CD4-positive, CD25-positive, alpha-beta regulatory T cell (primary cell): ENCODE results near the gene GNAT2. TPM values are rescaled to one million over a fixed set of nuclear protein-coding genes. Genes with fewer than 3 reads are reported as not detected.

Source experiments
- ATAC-seq, 2 donors: fragments of 150-1000 bp; cut with Tn5 transposase; one replicate each; pipeline ENCODE4 v1.10.0; 2021; ENCODE audit warnings: low read depth in 2 of 2, moderate number of reproducible peaks in 2 of 2, moderate library complexity in 1 of 2
- DNase-seq, 3 donors: peaks; one replicate each; pipeline versions ENCODE4 v3.0.0 to v3.0.0-alpha.2; 2012 to 2022; ENCODE audit warnings: mixed read lengths in 1 of 3
- H3K27ac ChIP-seq: one replicate; pipeline ENCODE4 v1.7.0; 2013; ENCODE audit warnings: mild to moderate bottlenecking, low read length; ENCODE audit not compliant: insufficient read depth, poor library complexity, severe bottlenecking
- H3K27me3 ChIP-seq: one replicate; pipeline ENCODE4 v1.7.0; 2013; ENCODE audit warnings: low read length; ENCODE audit not compliant: control insufficient read depth, insufficient read depth
- H3K36me3 ChIP-seq: one replicate; pipeline ENCODE4 v1.7.0; 2013; ENCODE audit warnings: mild to moderate bottlenecking, low read length, moderate library complexity; ENCODE audit not compliant: control insufficient read depth, insufficient read depth
- H3K4me1 ChIP-seq: 2 replicates; pipeline ENCODE4 v1.7.0; 2013; ENCODE audit warnings: mild to moderate bottlenecking, low read length; ENCODE audit not compliant: insufficient read depth, control insufficient read depth, poor library complexity, severe bottlenecking
- H3K4me3 ChIP-seq: one replicate; pipeline ENCODE4 v1.7.0; 2013; ENCODE audit warnings: low read depth, mild to moderate bottlenecking, low read length, moderate library complexity
- H3K9me3 ChIP-seq, 2 experiments: 1 replicate in 1 of 2; 2 replicates in 1 of 2; pipeline ENCODE4 v1.7.0; 2013; ENCODE audit warnings: low read length in 2 of 2, mild to moderate bottlenecking in 1 of 2, moderate library complexity in 1 of 2; ENCODE audit not compliant: control insufficient read depth in 2 of 2
- H3K27ac Mint-ChIP-seq, 3 donors: one replicate each; pipeline ENCODE4 v1.8.0; 2020 to 2022; ENCODE audit warnings: mild to moderate bottlenecking in 3 of 3, mixed read lengths in 3 of 3, moderate library complexity in 2 of 3
- H3K27me3 Mint-ChIP-seq: one replicate; pipeline ENCODE4 v1.8.0; 2022; ENCODE audit warnings: mild to moderate bottlenecking, mixed read lengths
- H3K36me3 Mint-ChIP-seq: one replicate; pipeline ENCODE4 v1.8.0; 2020; ENCODE audit warnings: mixed read lengths
- H3K4me1 Mint-ChIP-seq, 4 donors: one replicate each; pipeline ENCODE4 v1.8.0; 2020 to 2022; ENCODE audit warnings: mixed read lengths in 4 of 4, mild to moderate bottlenecking in 1 of 4
- H3K4me3 Mint-ChIP-seq, 4 donors: one replicate each; pipeline ENCODE4 v1.8.0; 2020 to 2022; ENCODE audit warnings: mild to moderate bottlenecking in 4 of 4, mixed read lengths in 4 of 4, moderate library complexity in 3 of 4
- H3K9me3 Mint-ChIP-seq, 7 donors: one replicate each; pipeline ENCODE4 v1.8.0; 2020 to 2022; ENCODE audit warnings: mixed read lengths in 7 of 7, mild to moderate bottlenecking in 3 of 7, moderate library complexity in 2 of 7
- polyA plus RNA-seq, 4 donors: library from polyadenylated mRNA; unstranded; fragments of 300-500 nt; fragmentation: Illumina TruSeq; gene quantifications; one replicate each; pipeline ENCODE4 v1.2.3, GENCODE V29; 2021
- total RNA-seq: library from RNA; stranded (reverse); gene quantifications from one replicate; pipeline ENCODE4 v1.2.3, GENCODE V29; 2022

Gene GNAT2
- total and polyA plus RNA-seq, 5 donors from 2014 or later = 0.40 TPM; not detected in 4

- DNase-seq (no peak), ATAC-seq (no peak)
- Mint-ChIP-seq H3K36me3 (no peaks in the 10 kb centered on the region), H3K4me1 (peaks cover 5 to 17% (median 10%) of the 10 kb centered on the region in 4 donors), H3K27me3 (peaks cover 43% of the 10 kb centered on the region), H3K4me3 (no peak overlapping the region), H3K27ac (no peak overlapping the region), H3K9me3 (no peaks in the 10 kb centered on the region)
- Histone ChIP-seq H3K36me3 (no peaks in the 10 kb centered on the region), H3K4me3 (no peak overlapping the region), H3K9me3 (no peaks in the 10 kb centered on the region), H3K4me1 (peaks cover 13% of the 10 kb centered on the region), H3K27ac (no peak overlapping the region), H3K27me3 (peaks cover 4% of the 10 kb centered on the region)
Measured at GRCh38 chr1:109652402-109652801, 33.0 kb upstream of the GNAT2 start.

- peaks cover 43% of the 10 kb centered on the region for H3K27me3 Mint-ChIP-seq
- H3K4me3 ChIP-seq = no peak overlapping the region
- ATAC-seq = no peak
Measured at GRCh38 chr1:109650609-109651008, 31.2 kb upstream of the GNAT2 start.

GRCh38 chr1:109649491-109649914, 30.1 kb upstream of the GNAT2 start:
- Histone ChIP-seq H3K27me3 (peaks cover 4% of the 10 kb centered on the region), H3K4me1 (no peaks in the 10 kb centered on the region), H3K36me3 (no peaks in the 10 kb centered on the region), H3K27ac (no peak overlapping the region), H3K9me3 (no peaks in the 10 kb centered on the region), H3K4me3 (no peak overlapping the region)
- H3K36me3 Mint-ChIP-seq = no peaks in the 10 kb centered on the region
- peaks cover 43% of the 10 kb centered on the region for H3K27me3 Mint-ChIP-seq
- no peaks in the 10 kb centered on the region for H3K9me3 Mint-ChIP-seq
- DNase-seq (no peak), ATAC-seq (no peak)
- H3K4me3 Mint-ChIP-seq = no peak overlapping the region
- H3K27ac Mint-ChIP-seq = no peak overlapping the region
- H3K4me1 Mint-ChIP-seq = peaks cover 0 to 5% (median 2%) of the 10 kb centered on the region in 4 donors

More at GRCh38 chr1:109650609-109651008, 31.2 kb upstream of the GNAT2 start:
- Mint-ChIP-seq H3K36me3 (no peaks in the 10 kb centered on the region), H3K4me1 (peaks cover 5 to 10% (median 8%) of the 10 kb centered on the region in 4 donors), H3K27ac (no peak overlapping the region), H3K4me3 (no peak overlapping the region), H3K9me3 (no peaks in the 10 kb centered on the region)
- DNase-seq = no peak
- H3K36me3 ChIP-seq = no peaks in the 10 kb centered on the region
- no peaks in the 10 kb centered on the region for H3K9me3 ChIP-seq
- no peak overlapping the region for H3K27ac ChIP-seq
- H3K27me3 ChIP-seq = peaks cover 4% of the 10 kb centered on the region
- peaks cover 6% of the 10 kb centered on the region for H3K4me1 ChIP-seq

GRCh38 chr1:109644670-109645069, 25.3 kb upstream of the GNAT2 start:
- H3K36me3 Mint-ChIP-seq = no peaks in the 10 kb centered on the region

GRCh38 chr1:109643385-109644230, 24.2 kb upstream of the GNAT2 start:
- Mint-ChIP-seq H3K4me1 (peaks cover 0 to 11% (median 4%) of the 10 kb centered on the region in 4 donors), H3K27me3 (peaks cover 5% of the 10 kb centered on the region), H3K27ac (no peak overlapping the region), H3K9me3 (no peaks in the 10 kb centered on the region), H3K4me3 (no peak overlapping the region), H3K36me3 (no peaks in the 10 kb centered on the region)
- Histone ChIP-seq H3K9me3 (no peaks in the 10 kb centered on the region), H3K36me3 (no peaks in the 10 kb centered on the region), H3K27me3 (no peaks in the 10 kb centered on the region), H3K4me3 (no peak overlapping the region), H3K4me1 (peaks cover 13% of the 10 kb centered on the region), H3K27ac (no peak overlapping the region)
- DNase-seq = peak; percentile 70 to 81 (median 81)
- peak; percentile 85 to 91 for ATAC-seq

More at GRCh38 chr1:109644670-109645069, 25.3 kb upstream of the GNAT2 start:
- Mint-ChIP-seq H3K27ac (peak overlapping the region in 1 of 3 donors; percentile 74), H3K4me1 (peaks cover 0 to 11% (median 6%) of the 10 kb centered on the region in 4 donors), H3K9me3 (no peaks in the 10 kb centered on the region), H3K4me3 (no peak overlapping the region), H3K27me3 (peaks cover 12% of the 10 kb centered on the region)
- Histone ChIP-seq H3K27ac (no peak overlapping the region), H3K27me3 (no peaks in the 10 kb centered on the region), H3K36me3 (no peaks in the 10 kb centered on the region), H3K4me1 (peaks cover 13% of the 10 kb centered on the region), H3K4me3 (no peak overlapping the region), H3K9me3 (no peaks in the 10 kb centered on the region)
- ATAC-seq (no peak), DNase-seq (no peak)

- no peaks in the 10 kb centered on the region for H3K27me3 ChIP-seq
- no peaks in the 10 kb centered on the region for H3K9me3 ChIP-seq
- no peaks in the 10 kb centered on the region for H3K36me3 ChIP-seq
- peaks cover 0 to 11% (median 4%) of the 10 kb centered on the region in 4 donors for H3K4me1 Mint-ChIP-seq
- no peak for ATAC-seq
- no peak overlapping the region for H3K4me3 ChIP-seq
- DNase-seq = no peak
- H3K4me1 ChIP-seq = peaks cover 13% of the 10 kb centered on the region
- H3K4me3 Mint-ChIP-seq = no peak overlapping the region
- H3K36me3 Mint-ChIP-seq = no peaks in the 10 kb centered on the region
- H3K9me3 Mint-ChIP-seq = peaks cover 0 to 1% (median 0%) of the 10 kb centered on the region in 7 donors
- no peaks in the 10 kb centered on the region for H3K27me3 Mint-ChIP-seq
- H3K27ac ChIP-seq = no peak overlapping the region
- no peak overlapping the region for H3K27ac Mint-ChIP-seq
Measured at GRCh38 chr1:109642626-109643025, 23.2 kb upstream of the GNAT2 start.

- no peaks in the 10 kb centered on the region for H3K27me3 ChIP-seq
- DNase-seq = no peak
- no peaks in the 10 kb centered on the region for H3K9me3 ChIP-seq
- no peak overlapping the region for H3K27ac Mint-ChIP-seq
- H3K27me3 Mint-ChIP-seq = peaks cover 2% of the 10 kb centered on the region
- H3K36me3 Mint-ChIP-seq = no peaks in the 10 kb centered on the region
- peaks cover 0 to 11% (median 4%) of the 10 kb centered on the region in 4 donors for H3K4me1 Mint-ChIP-seq
- no peak overlapping the region for H3K27ac ChIP-seq
- ATAC-seq = no peak
- no peak overlapping the region for H3K4me3 ChIP-seq
- H3K4me3 Mint-ChIP-seq = no peak overlapping the region
- H3K36me3 ChIP-seq = no peaks in the 10 kb centered on the region
- H3K9me3 Mint-ChIP-seq = peaks cover 0 to 1% (median 0%) of the 10 kb centered on the region in 7 donors
- peaks cover 13% of the 10 kb centered on the region for H3K4me1 ChIP-seq
Measured at GRCh38 chr1:109641861-109642260, 22.4 kb upstream of the GNAT2 start.
